GM12878 (cell line): ENCODE results near the gene ACCS. TPM values are rescaled to one million over a fixed set of nuclear protein-coding genes. Genes with fewer than 3 reads are reported as not detected.

Source experiments
- ATAC-seq: fragments of 200-7000 bp; cut with Tn5 transposase; 3 replicates; pipeline ENCODE4 v1.9.1; 2020; ENCODE audit warnings: mild to moderate bottlenecking, moderate library complexity
- BruUV-seq: library from RNA; stranded (reverse); fragments of 400-500 nt; replicated peaks from 2 replicates; lab custom pipeline; 2021; lab: Mats Ljungman, UMichigan
- CTCF ChIA-PET: fragments of 300-600 bp; sonication (Branson Sonifier 250); formaldehyde crosslinking; extraction: SDS; loops from one replicate; lab custom pipeline; 2021; ENCODE audit warnings: inconsistent platforms; lab: Yijun Ruan, JAX
- POLR2A ChIA-PET: fragments of 350-600 bp; formaldehyde crosslinking; extraction: SDS; loops from one replicate; lab custom pipeline; 2021; ENCODE audit warnings: inconsistent platforms; lab: Charles Lee
- RAD21 ChIA-PET: fragments of 300-600 bp; sonication (Branson Sonifier 250); formaldehyde crosslinking; loops from one replicate; lab custom pipeline; 2023; ENCODE audit warnings: antibody characterized with exemption; ENCODE audit not compliant: unreplicated experiment; lab: Charles Lee
- SMC1A ChIA-PET: fragments of 300-600 bp; sonication (Branson Sonifier 250); formaldehyde crosslinking; loops from one replicate; lab custom pipeline; 2023; ENCODE audit not compliant: unreplicated experiment, uncharacterized antibody; lab: Charles Lee
- DNase-seq: peaks from one replicate; pipeline ENCODE4 v3.0.0-alpha.2; 2011; ENCODE audit warnings: low read depth, low spot score
- FAIRE-seq: peaks from 3 replicates; lab custom pipeline; 2011; peaks lifted over from hg19 to GRCh38; lab: Jason Lieb, UNC
- H2AFZ ChIP-seq: 2 replicates; pipeline ENCODE4 v1.6.0; 2011; ENCODE audit warnings: low read depth, low read length, control low read depth; ENCODE audit not compliant: control insufficient read depth
- H3K27ac ChIP-seq: 2 replicates; pipeline ENCODE4 v1.5.1; 2011; ENCODE audit warnings: control low read depth; ENCODE audit not compliant: control insufficient read depth, insufficient read depth
- H3K27me3 ChIP-seq, 2 experiments: replicated peaks in 1 of 2; 2 replicates each; pipeline versions ENCODE4 v1.6.0 to v1.6.1; 2011; ENCODE audit warnings: low read length in 1 of 2; ENCODE audit not compliant: control insufficient read depth in 2 of 2, insufficient read depth in 2 of 2
- H3K36me3 ChIP-seq, 2 experiments: 2 replicates each; pipeline ENCODE4 v1.5.1; 2011; ENCODE audit warnings: low read length in 1 of 2; ENCODE audit not compliant: control insufficient read depth in 2 of 2, insufficient read depth in 2 of 2
- H3K4me1 ChIP-seq: 2 replicates; pipeline ENCODE4 v1.6.1; 2011; ENCODE audit warnings: mild to moderate bottlenecking, low read length, moderate library complexity, mixed read lengths; ENCODE audit not compliant: control insufficient read depth, insufficient read depth
- H3K4me2 ChIP-seq: 2 replicates; pipeline ENCODE4 v1.6.0; 2011; ENCODE audit warnings: control low read depth; ENCODE audit not compliant: control insufficient read depth, insufficient read depth
- H3K4me3 ChIP-seq: fragments of 200-600 bp; sonication (generic); 2 replicates; pipeline ENCODE4 v1.5.1; 2016
- H3K79me2 ChIP-seq: 2 replicates; pipeline ENCODE4 v1.6.0; 2011; ENCODE audit warnings: low read length; ENCODE audit not compliant: control insufficient read depth, insufficient read depth
- H3K9ac ChIP-seq: 2 replicates; pipeline ENCODE4 v1.8.0; 2011; ENCODE audit warnings: low read length, control low read depth, mixed read lengths; ENCODE audit not compliant: control insufficient read depth, insufficient read depth
- H3K9me3 ChIP-seq: replicated peaks from 3 replicates; pipeline ENCODE4 v1.5.1; 2011; ENCODE audit warnings: mild to moderate bottlenecking, low read length; ENCODE audit not compliant: control insufficient read depth, insufficient read depth
- H4K20me1 ChIP-seq: 2 replicates; pipeline ENCODE4 v1.6.0; 2011; ENCODE audit not compliant: control insufficient read depth, insufficient read depth
- EZH2 ChIP-seq: IDR thresholded peaks from 2 replicates; pipeline ENCODE4 v1.6.1; 2012; ENCODE audit warnings: low read depth, mild to moderate bottlenecking, control low read depth, inconsistent platforms, low read length, borderline replicate concordance; ENCODE audit not compliant: control insufficient read depth
- HCFC1 ChIP-seq: fragments of 150-350 bp; IDR thresholded peaks from 2 replicates; pipeline ENCODE4 v1.6.1; 2014; ENCODE audit warnings: low read length
- POU2F2 ChIP-seq: IDR thresholded peaks from 3 replicates; pipeline ENCODE4 v1.6.1; 2011; ENCODE audit warnings: low read depth, mild to moderate bottlenecking, low read length, borderline replicate concordance
- SIX5 ChIP-seq: IDR thresholded peaks from 2 replicates; pipeline ENCODE4 v1.6.1; 2011; ENCODE audit warnings: mild to moderate bottlenecking, low read depth, low read length, moderate library complexity; ENCODE audit not compliant: severe bottlenecking
- TAF1 ChIP-seq: IDR thresholded peaks from 2 replicates; pipeline ENCODE4 v1.6.1; 2011; ENCODE audit warnings: mild to moderate bottlenecking, low read depth, low read length, borderline replicate concordance
- WGBS: methylation state at CpG from one replicate; pipeline ENCODE4 v1.1.6; 2016; ENCODE audit warnings: low lambda C conversion rate; ENCODE audit not compliant: insufficient replicate concordance, insufficient coverage; ENCODE audit errors: missing lambda C conversion rate; 5-methylcytosine and 5-hydroxymethylcytosine counted together
- in situ Hi-C: fragments of 300-500 bp; cut with MboI; formaldehyde crosslinking; loops from 9 replicates; pipeline ENCODE4 v1.14.3; 2018; ENCODE audit warnings: mixed read lengths
- intact Hi-C: fragments of 100-400 bp; cut with micrococcal nuclease; formaldehyde crosslinking; loops from one replicate; pipeline ENCODE4 v1.14.2; 2022; ENCODE audit not compliant: unreplicated experiment
- polyA plus RNA-seq, 11 experiments: library from polyadenylated mRNA; depleted of rRNA in 4 of 11; unstranded in 6 of 11; stranded (reverse) in 5 of 11; fragments of >200 nt; fragmentation: Nextera tagmentation in 4 of 11; fragmentation: Illumina TruSeq in 1 of 11; extraction: Ambion mirVana in 4 of 11; extraction: Trizol in 1 of 11; gene quantifications; 1 replicate in 1 of 11; 2 replicates in 10 of 11; pipeline versions ENCODE4 v1.2.1 to v1.2.3, GENCODE V29; 2011 to 2016; ENCODE audit warnings: inconsistent platforms in 2 of 11, missing spikeins in 2 of 11, low read depth in 1 of 11
- total RNA-seq, 4 experiments: library from RNA; depleted of rRNA in 3 of 4; stranded (reverse); fragments of >200 nt in 3 of 4; fragmentation: Illumina TruSeq in 1 of 4; extraction: Trizol in 1 of 4; gene quantifications; 2 replicates each; pipeline versions ENCODE4 v1.2.1 to v1.2.3, GENCODE V29; 2013 to 2021
- TF ChIP-seq, protein P1 (sequence below): fragments of 450-650 bp; formaldehyde crosslinking; IDR thresholded peaks from 2 replicates; pipeline ENCODE4 v1.5.0; 2022; ENCODE audit warnings: mild to moderate bottlenecking, missing genetic modification characterization

Gene ACCS
- total and polyA plus RNA-seq, 10 of the 15 experiments (the other 5 are each of a cell fraction or from before 2014, with no cell fraction given): 4.8 to 35.9 (median 17.0) TPM

DNA sequence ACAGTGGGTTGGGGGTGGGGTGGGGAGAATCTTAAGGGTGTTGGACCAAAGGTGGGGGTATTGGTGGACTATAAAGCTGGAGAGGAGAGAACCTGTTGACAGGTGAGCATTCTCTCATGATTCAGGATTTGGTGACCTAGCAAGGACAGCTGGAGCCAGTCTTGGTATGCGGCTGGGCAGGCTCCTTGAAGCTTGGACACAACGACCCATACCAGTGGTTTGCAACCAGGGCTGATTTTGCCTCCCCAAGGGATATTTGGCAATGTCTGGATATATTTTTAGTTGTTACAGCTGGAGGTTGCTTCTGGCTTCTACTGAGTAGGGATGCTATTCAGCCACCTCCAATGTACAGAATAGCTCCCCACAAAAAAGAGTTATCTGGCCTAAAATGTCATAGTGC lies 35.0 kb downstream of the ACCS start:
- no peaks in the 10 kb centered on the region for H3K9me3 ChIP-seq
- no peaks in the 10 kb centered on the region for H3K36me3 ChIP-seq
- ChIA-PET CTCF (interaction anchor here (1.0 to 1.5 kb wide), 3 partner anchors 9 to 35 kb away, joined by 3 to 6 read pairs (median 3); no protein-coding TSS in a partner anchor), POLR2A (no interaction called here), RAD21 (no interaction called here), SMC1A (no interaction called here)
- H3K79me2 ChIP-seq: no peaks in the 10 kb centered on the region; the same call in 1 of the 2 replicates
- no TSS peak for BruUV-seq
- FAIRE-seq (no peak), DNase-seq (no peak), ATAC-seq (no peak)
- H3K27ac ChIP-seq: no peak overlapping the region
- in situ Hi-C loops: no loop called here
- H4K20me1 ChIP-seq: no peaks in the 10 kb centered on the region
- H3K4me1 ChIP-seq: no peaks in the 10 kb centered on the region; the same call in 1 of the 2 replicates
- H3K27me3 ChIP-seq: no peaks in the 10 kb centered on the region
- WGBS: 94% methylated on average over 2 of the region's 2 CpGs
- H3K9ac ChIP-seq: no peak overlapping the region
- H3K4me2 ChIP-seq: no peak overlapping the region
- TF ChIP-seq SIX5 (no peak), POU2F2 (no peak), TAF1 (no peak)
- intact Hi-C loops: loop anchor here (10.0 kb wide), 1 partner anchor 56 kb away; the partner anchor contains the start of gene ACCSL
- H2AFZ ChIP-seq: no peak overlapping the region
- H3K4me3 ChIP-seq: no peak overlapping the region

DNA sequence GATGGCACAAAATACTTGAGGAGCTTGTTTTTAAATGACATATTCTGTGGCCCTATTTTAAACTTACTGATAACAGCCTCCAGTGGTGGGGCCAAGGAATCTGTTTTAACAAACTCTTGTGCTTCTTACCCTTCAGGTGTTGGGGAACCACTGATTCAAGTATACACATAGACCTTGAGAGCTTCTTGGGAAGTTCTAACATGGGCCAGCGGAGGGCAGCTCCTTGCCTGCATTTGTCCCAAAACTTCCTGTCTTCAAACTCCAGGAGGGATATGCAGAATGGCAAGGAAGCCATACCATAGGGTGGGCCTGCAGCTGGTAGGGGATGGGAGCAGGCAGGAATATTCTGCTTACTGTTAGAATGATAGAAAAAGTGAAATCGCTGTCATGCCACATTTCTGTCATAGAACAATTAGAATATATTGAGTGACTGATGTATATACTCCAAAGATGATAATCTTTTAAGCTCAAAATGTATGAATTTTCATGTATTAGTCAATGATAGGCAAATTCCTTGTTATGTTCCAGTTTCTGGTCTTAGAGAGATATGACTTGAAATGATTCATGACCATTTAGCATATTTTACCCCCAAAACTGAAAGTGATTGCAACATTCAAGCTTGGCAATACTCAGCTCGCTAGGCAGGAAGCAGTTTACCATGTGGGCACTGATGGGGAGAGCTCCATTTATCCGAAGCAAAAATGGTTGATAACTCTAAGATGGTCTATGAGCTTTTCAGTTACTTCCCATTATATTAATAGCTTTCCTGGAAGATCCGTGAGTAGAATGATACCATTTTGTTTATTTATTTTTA lies 38.6 kb downstream of the ACCS start:
- Histone ChIP-seq H3K4me1 (no peaks in the 10 kb centered on the region), H3K27me3 (no peaks in the 10 kb centered on the region), H3K36me3 (peaks cover 0 to 3% of the 10 kb centered on the region in 2 experiments; a peak in 2 of 4 replicates), H3K9ac (no peak overlapping the region), H3K9me3 (no peaks in the 10 kb centered on the region), H4K20me1 (no peaks in the 10 kb centered on the region), H3K27ac (no peak overlapping the region), H3K4me3 (no peak overlapping the region), H3K79me2 (no peaks in the 10 kb centered on the region), H3K4me2 (no peak overlapping the region), H2AFZ (no peak overlapping the region)
- no peak for DNase-seq
- CTCF ChIA-PET: interaction anchor here (0.6 to 5.0 kb wide), 16 partner anchors 9 to 822 kb away, joined by 3 to 107 read pairs (median 4); partner anchors contain the start of gene EXT2
- POLR2A ChIA-PET: interaction anchor here (1.2 kb wide), 1 partner anchor 15 kb away, joined by 3 read pairs; no protein-coding TSS in a partner anchor
- RAD21 ChIA-PET: interaction anchor here (0.9 to 1.8 kb wide), 6 partner anchors 9 to 455 kb away, joined by 3 to 5 read pairs (median 4); partner anchors contain the start of gene EXT2
- FAIRE-seq: no peak
- 76% methylated on average over 5 of the region's 5 CpGs for WGBS
- SMC1A ChIA-PET: interaction anchor here (0.8 to 3.5 kb wide), 9 partner anchors 8 to 184 kb away, joined by 3 to 36 read pairs (median 3); partner anchors contain the start of gene EXT2
- TF ChIP-seq EZH2 (no peak), HCFC1 (no peak)
- TF ChIP-seq, protein P1, sequence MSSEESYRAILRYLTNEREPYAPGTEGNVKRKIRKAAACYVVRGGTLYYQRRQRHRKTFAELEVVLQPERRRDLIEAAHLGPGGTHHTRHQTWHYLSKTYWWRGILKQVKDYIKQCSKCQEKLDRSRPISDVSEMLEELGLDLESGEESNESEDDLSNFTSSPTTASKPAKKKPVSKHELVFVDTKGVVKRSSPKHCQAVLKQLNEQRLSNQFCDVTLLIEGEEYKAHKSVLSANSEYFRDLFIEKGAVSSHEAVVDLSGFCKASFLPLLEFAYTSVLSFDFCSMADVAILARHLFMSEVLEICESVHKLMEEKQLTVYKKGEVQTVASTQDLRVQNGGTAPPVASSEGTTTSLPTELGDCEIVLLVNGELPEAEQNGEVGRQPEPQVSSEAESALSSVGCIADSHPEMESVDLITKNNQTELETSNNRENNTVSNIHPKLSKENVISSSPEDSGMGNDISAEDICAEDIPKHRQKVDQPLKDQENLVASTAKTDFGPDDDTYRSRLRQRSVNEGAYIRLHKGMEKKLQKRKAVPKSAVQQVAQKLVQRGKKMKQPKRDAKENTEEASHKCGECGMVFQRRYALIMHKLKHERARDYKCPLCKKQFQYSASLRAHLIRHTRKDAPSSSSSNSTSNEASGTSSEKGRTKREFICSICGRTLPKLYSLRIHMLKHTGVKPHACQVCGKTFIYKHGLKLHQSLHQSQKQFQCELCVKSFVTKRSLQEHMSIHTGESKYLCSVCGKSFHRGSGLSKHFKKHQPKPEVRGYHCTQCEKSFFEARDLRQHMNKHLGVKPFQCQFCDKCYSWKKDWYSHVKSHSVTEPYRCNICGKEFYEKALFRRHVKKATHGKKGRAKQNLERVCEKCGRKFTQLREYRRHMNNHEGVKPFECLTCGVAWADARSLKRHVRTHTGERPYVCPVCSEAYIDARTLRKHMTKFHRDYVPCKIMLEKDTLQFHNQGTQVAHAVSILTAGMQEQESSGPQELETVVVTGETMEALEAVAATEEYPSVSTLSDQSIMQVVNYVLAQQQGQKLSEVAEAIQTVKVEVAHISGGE (CRISPR knock-in tag): no peak
- in situ Hi-C loops (no loop called here), intact Hi-C loops (loop anchor here (10.0 kb wide), 1 partner anchor 60 kb away; the partner anchor contains the start of gene ACCSL)
- ATAC-seq: peak; percentile 29; the same call in 1 of the 3 replicates
- no TSS peak for BruUV-seq
